BLaER1 (cell line): ENCODE results near the gene HECW1.

Experiments used
- H3K27ac ChIP-seq: shearing (Covaris generic); formaldehyde crosslinking; 2 replicates; pipeline ENCODE4 v1.8.1; 2022
- H3K27me3 ChIP-seq: shearing (Covaris generic); formaldehyde crosslinking; 2 replicates; pipeline ENCODE4 v1.8.1; 2022
- H3K36me3 ChIP-seq: shearing (Covaris generic); formaldehyde crosslinking; 2 replicates; pipeline ENCODE4 v1.8.1; 2022
- H3K4me1 ChIP-seq: shearing (Covaris generic); formaldehyde crosslinking; 2 replicates; pipeline ENCODE4 v1.8.1; 2022
- H3K4me2 ChIP-seq: shearing (Covaris generic); formaldehyde crosslinking; 2 replicates; pipeline ENCODE4 v1.8.1; 2022
- H3K4me3 ChIP-seq: shearing (Covaris generic); formaldehyde crosslinking; 2 replicates; pipeline ENCODE4 v1.8.1; 2022
- H3K9ac ChIP-seq: shearing (Covaris generic); formaldehyde crosslinking; 2 replicates; pipeline ENCODE4 v1.8.1; 2022
- H3K9me3 ChIP-seq: shearing (Covaris generic); formaldehyde crosslinking; 2 replicates; pipeline ENCODE4 v1.8.1; 2022
- H4K20me1 ChIP-seq: shearing (Covaris generic); formaldehyde crosslinking; 2 replicates; pipeline ENCODE4 v1.8.1; 2022
- Cebpa-rat ChIP-seq: shearing (Covaris generic); IDR thresholded peaks from 2 replicates; pipeline ENCODE4 v1.8.1; 2022

Gene HECW1

DNA sequence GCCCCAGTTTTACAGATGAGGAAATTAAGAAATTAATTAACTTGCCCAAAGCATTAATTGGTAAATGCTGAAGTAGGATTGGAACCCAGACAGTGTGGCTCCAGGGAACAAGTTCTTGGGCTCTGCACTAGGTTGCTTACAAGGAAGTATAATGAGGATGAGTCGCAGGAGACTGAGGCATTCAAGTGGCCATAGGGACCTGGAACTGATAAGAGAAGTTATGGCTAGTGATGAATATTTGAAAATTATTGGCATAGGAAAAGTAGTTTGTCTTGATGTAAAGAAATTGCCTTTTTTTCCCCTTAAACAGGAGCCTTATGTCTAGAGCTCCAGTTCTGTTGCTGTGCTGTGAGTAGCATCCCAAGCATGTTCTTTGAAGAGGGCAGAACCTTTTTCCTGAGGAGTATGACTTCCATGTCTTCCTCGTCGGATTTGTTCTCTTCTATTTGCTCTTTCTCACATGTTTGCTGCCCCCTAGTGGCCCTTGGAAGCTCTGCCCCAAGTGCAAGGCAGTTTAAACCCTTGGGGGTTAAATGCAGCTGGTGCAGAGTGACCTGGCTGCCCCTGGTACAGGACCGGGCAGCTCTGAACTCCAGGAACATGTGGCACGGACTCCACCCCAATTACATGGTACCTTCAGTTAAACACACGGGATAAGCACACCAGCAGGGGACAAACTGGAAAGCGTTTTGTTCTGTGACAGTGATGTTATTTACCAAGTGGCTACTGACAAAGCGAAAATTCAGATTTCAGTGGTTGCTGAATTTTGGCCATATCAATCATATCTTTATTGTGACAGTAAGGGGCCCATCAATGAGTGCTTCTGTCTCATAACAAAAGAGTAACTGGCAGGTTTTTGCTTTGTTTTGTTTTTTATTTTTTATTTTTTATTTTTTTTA, 148.8 kb downstream of the HECW1 start:
- TF ChIP-seq Cebpa-rat, result no peak
- Histone ChIP-seq H3K4me3 (no peak overlapping the region), H3K4me2 (no peak overlapping the region), H4K20me1 (no peaks in the 10 kb centered on the region), H3K9me3 (no peaks in the 10 kb centered on the region), H3K4me1 (peaks cover 12% of the 10 kb centered on the region), H3K9ac (no peak overlapping the region), H3K27me3 (no peaks in the 10 kb centered on the region), H3K27ac (no peak overlapping the region), H3K36me3 (no peaks in the 10 kb centered on the region)

DNA sequence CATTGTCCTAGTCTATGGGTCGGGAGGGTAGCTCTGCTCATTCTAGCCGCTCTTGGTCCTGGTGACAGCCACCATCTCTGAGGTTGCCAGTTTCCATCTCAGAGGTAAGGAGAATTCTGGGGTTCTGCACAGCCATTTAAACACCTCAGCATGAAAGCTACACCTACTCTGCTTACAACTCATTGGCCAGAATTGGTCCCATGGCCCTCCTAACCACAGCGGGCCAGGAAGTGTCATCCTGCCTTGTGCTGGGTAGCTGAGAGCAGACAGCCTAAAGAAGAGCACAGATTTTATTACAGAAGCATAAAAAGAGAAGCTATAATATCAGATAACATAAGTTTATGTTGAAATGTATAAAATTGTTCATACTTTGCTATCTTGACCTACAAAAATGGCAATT, 152.7 kb downstream of the HECW1 start:
- Histone ChIP-seq H3K4me2 (no peak overlapping the region), H3K27me3 (no peaks in the 10 kb centered on the region), H3K9me3 (peaks cover 1% of the 10 kb centered on the region; the same call in 1 of the 2 replicates), H3K27ac (no peak overlapping the region), H4K20me1 (no peaks in the 10 kb centered on the region), H3K9ac (no peak overlapping the region), H3K4me1 (peaks cover 12% of the 10 kb centered on the region), H3K36me3 (no peaks in the 10 kb centered on the region), H3K4me3 (no peak overlapping the region)
- TF ChIP-seq Cebpa-rat, result no peak

DNA sequence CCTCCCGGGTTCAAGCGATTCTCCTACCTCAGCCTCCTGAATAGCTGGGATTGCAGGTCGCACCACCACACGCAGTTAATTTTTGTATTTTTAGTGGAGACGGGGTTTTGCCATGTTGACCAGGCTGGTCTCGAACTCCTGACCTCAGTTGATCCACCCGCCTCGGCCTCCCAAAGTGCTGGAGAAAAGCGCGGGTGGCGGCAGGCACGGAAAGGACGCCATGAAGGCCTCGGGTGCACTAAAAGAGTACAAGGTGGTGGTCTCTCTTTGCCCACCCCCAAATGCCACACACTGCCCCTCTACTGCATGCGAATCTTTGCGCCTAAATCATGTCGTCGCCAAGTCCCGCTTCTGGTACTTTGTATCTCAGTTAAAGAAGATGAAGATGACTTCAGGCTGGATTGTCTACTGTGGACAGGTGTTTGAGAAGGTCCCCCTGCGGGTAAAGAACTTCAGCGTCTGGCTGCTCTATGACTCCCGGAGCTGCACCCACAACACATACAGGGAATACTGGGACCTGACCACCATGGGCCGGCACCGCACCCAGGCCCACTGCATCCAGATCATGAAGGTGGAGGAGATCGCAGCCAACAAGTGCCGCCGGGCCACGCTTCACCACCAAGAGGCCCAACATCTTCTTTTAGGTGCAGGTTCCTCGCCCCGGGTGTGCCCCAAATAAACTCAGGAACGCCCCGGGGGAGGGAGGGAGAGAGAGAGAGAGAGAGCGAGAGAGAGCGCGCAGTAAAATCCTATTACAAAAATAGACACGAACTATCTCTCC, 161.7 kb downstream of the HECW1 start:
- Histone ChIP-seq H3K4me3 (no peak overlapping the region), H3K9ac (no peak overlapping the region), H3K36me3 (no peaks in the 10 kb centered on the region), H3K27ac (no peak overlapping the region), H4K20me1 (no peaks in the 10 kb centered on the region), H3K4me2 (no peak overlapping the region), H3K9me3 (peaks cover 24% of the 10 kb centered on the region), H3K4me1 (peaks cover 9% of the 10 kb centered on the region; the same call in 1 of the 2 replicates), H3K27me3 (no peaks in the 10 kb centered on the region)
- TF ChIP-seq Cebpa-rat, result no peak

DNA sequence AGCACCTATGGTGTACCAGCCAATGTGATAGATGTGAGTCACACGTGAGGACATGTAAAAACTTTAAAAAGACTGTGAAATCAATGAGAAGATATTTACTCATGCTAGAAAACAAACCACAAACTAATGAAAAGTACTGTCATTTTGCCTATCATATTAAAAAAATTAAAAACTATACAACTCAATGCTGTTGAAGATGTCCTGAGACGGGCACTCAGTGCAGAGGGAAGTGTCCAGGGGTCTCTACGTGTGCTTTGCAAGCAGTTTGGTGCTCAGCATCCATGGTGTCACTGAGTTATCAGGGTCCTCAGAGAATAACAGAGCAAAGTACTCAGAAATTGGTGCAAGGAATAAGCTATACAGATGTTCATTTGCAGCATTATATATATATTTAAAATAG, 162.3 kb downstream of the HECW1 start:
- Histone ChIP-seq H3K27ac (no peak overlapping the region), H3K4me3 (no peak overlapping the region), H3K4me1 (peaks cover 9% of the 10 kb centered on the region; the same call in 1 of the 2 replicates), H3K27me3 (no peaks in the 10 kb centered on the region), H3K9me3 (peaks cover 24% of the 10 kb centered on the region), H3K9ac (no peak overlapping the region), H3K36me3 (no peaks in the 10 kb centered on the region), H3K4me2 (no peak overlapping the region), H4K20me1 (no peaks in the 10 kb centered on the region)
- no peak for TF ChIP-seq Cebpa-rat

DNA sequence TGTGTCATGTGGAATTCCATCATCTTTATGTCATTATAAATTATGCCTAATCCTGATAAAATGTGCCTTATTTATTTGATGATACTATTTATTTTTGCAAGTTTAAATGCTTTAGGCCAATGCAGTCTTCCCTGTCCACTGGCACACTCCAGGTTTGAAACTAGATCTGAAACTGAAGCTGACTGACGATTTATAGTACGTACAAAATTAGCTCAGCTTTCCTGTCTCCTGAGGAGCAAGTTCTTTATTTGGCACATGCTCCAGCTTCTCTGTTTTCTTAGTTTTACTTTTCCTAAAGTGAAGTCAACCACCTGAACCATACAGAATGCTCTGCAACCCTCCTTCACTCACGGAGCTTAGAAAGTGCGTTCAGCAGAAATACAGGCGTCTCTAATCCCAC, 164.1 kb downstream of the HECW1 start:
- Histone ChIP-seq H4K20me1 (no peaks in the 10 kb centered on the region), H3K9ac (no peak overlapping the region), H3K4me1 (peaks cover 9% of the 10 kb centered on the region; the same call in 1 of the 2 replicates), H3K4me2 (no peak overlapping the region), H3K9me3 (peaks cover 15% of the 10 kb centered on the region), H3K36me3 (no peaks in the 10 kb centered on the region), H3K4me3 (no peak overlapping the region), H3K27ac (no peak overlapping the region), H3K27me3 (no peaks in the 10 kb centered on the region)
- no peak for TF ChIP-seq Cebpa-rat

DNA sequence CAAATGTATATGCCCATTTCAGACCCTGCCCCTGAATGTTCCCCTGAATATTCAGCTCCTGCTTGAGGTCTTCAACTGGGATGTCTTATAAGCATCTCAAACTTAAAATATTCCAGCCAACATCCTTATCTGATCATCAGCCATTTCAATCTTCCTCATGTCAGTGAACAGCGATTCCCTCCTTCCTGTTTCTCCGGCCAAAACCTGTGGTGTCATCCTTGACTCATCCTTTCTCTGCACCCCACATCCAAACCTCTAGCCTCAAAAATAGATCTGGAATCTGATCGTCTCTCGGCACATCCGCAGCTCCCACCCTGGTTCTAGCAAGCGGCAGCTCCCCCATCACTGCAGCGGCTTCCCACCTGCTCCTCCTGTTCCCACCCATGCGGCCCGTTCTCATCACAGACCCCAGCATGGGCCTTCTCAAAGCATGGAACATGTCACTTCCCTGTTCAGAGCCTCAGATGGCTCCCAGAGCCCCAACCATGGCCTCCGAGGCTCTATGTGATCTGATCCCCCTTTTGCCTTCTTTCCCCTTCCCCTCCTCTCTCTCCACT, 165.7 kb downstream of the HECW1 start:
- TF ChIP-seq Cebpa-rat, result no peak
- no peak overlapping the region for H3K4me2 ChIP-seq
- H3K9ac ChIP-seq, result no peak overlapping the region
- no peak overlapping the region for H3K27ac ChIP-seq
- H3K36me3 ChIP-seq, result no peaks in the 10 kb centered on the region
- no peak overlapping the region for H3K4me3 ChIP-seq
- H3K27me3 ChIP-seq, result no peaks in the 10 kb centered on the region
- H4K20me1 ChIP-seq, result no peaks in the 10 kb centered on the region
- H3K9me3 ChIP-seq, result no peaks in the 10 kb centered on the region
- peaks cover 9% of the 10 kb centered on the region; the same call in 1 of the 2 replicates for H3K4me1 ChIP-seq

DNA sequence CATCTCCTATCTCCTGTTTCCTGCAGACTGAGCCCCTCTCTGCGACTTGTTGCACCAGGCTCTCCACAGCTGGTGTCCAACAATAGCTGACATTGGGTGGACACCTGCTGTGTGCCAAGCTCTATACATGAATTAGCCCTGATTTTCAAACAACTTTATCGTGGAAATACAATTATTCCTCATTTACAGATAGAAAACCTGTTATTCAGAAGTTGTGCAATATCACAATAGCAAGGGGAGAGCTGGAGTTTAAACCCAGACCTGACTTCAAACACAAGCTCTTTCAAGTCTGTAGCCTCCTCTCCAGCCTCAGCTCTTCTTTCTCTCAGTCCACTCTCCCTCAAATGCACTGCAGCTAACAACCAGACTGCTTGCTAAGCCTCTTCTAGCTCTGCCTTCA, 168.8 kb downstream of the HECW1 start:
- H3K4me1 ChIP-seq, result 0 out of 2 replicates have a peak, but pooled peaks cover 5% of the 10 kb centered on the region
- TF ChIP-seq Cebpa-rat, result no peak
- H3K4me3 ChIP-seq, result no peak overlapping the region
- no peaks in the 10 kb centered on the region for H3K27me3 ChIP-seq
- no peaks in the 10 kb centered on the region for H4K20me1 ChIP-seq
- no peak overlapping the region for H3K27ac ChIP-seq
- no peak overlapping the region for H3K9ac ChIP-seq
- no peak overlapping the region for H3K4me2 ChIP-seq
- H3K36me3 ChIP-seq, result no peaks in the 10 kb centered on the region
- peaks cover 5% of the 10 kb centered on the region; the same call in 1 of the 2 replicates for H3K9me3 ChIP-seq

DNA sequence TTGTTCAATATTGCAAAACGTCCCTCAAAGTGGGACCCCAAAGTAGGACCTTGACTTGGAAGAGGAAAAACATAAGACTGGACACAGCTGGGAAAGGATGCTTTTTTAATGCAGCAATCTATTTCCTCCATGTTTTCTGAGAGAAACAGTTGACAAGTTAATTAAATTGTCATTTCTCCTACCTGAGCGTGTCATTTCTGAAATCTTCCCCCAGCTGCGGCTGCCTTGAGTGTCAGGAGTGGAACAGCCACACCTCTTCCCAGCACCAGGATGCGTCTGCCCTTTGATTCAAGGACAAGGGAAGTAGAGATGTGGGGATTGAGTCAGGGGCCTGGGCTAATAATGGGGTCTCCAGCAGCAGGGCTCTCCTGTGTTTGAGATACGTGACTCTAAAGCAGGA, 171.3 kb downstream of the HECW1 start:
- no peaks in the 10 kb centered on the region for H4K20me1 ChIP-seq
- no peak overlapping the region for H3K27ac ChIP-seq
- H3K9ac ChIP-seq, result no peak overlapping the region
- H3K9me3 ChIP-seq, result peaks cover 5% of the 10 kb centered on the region; the same call in 1 of the 2 replicates
- no peaks in the 10 kb centered on the region for H3K4me1 ChIP-seq
- no peaks in the 10 kb centered on the region for H3K36me3 ChIP-seq
- H3K27me3 ChIP-seq, result no peaks in the 10 kb centered on the region
- TF ChIP-seq Cebpa-rat, result no peak
- no peak overlapping the region for H3K4me3 ChIP-seq
- no peak overlapping the region for H3K4me2 ChIP-seq

DNA sequence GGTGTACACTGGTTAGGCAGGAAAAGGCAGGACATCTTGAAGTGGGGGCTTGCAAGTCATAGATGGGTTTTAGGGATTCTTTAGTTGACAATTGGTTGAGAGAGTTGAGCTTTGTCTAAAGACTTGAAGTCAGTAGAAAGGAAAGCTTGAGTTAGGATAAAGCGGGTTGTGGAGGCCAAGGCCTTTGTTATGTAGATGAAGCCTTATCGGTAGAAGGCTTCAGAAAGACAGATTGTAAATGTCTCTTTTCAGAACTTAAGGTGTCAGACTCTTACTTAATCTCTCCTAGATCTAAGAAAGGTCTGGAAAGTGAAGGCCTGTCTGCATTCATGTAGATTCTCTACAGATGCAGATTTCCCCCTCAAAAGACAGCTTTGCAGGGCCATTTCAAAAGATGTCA, 177.4 kb downstream of the HECW1 start:
- H3K9ac ChIP-seq, result no peak overlapping the region
- peaks cover 16% of the 10 kb centered on the region for H3K36me3 ChIP-seq
- no peak overlapping the region for H3K27ac ChIP-seq
- H3K4me2 ChIP-seq, result no peak overlapping the region
- TF ChIP-seq Cebpa-rat, result no peak
- H3K4me3 ChIP-seq, result no peak overlapping the region
- H3K9me3 ChIP-seq, result peaks cover 33% of the 10 kb centered on the region
- no peaks in the 10 kb centered on the region for H4K20me1 ChIP-seq
- H3K4me1 ChIP-seq, result no peaks in the 10 kb centered on the region
- H3K27me3 ChIP-seq, result no peaks in the 10 kb centered on the region
